Dermis blood vessel endothelial cell (primary cell): ENCODE data around the gene VPS39. TPM values are rescaled to one million over a fixed set of nuclear protein-coding genes. Genes with fewer than 3 reads are reported as not detected.
A peak's percentile ranks its signal among the peaks of the same experiment; 100 is the strongest.
"Not testable (repeated sequence)": the region's sequence is repeated elsewhere in the genome, so short reads cannot be mapped to it uniquely, and the experiment has no call there.

Experiments
- DNase-seq: peaks from one replicate; pipeline ENCODE4 v3.0.0; 2010
- total RNA-seq: library from RNA; depleted of rRNA; stranded (reverse); fragments of >200 nt; gene quantifications from 2 replicates; pipeline ENCODE4 v1.2.3, GENCODE V29; 2014

The VPS39 gene
- 47.0 and 53.4 TPM in 2 replicates for total RNA-seq

GRCh38 chr15:42207674-42208579, at the start of gene VPS39:
TSS of gene VPS39 (minus strand) at chr15:42208304. CDS start at chr15:42208153, 151 bp downstream.
- peak; percentile 93 for DNase-seq

- DNase-seq, result no peak
Measured at GRCh38 chr15:42253300-42253699, 45.2 kb upstream of the VPS39 start.

- DNase-seq, result no peak
Measured at GRCh38 chr15:42240823-42241222, 32.7 kb upstream of the VPS39 start.

GRCh38 chr15:42239528-42240182, 31.6 kb upstream of the VPS39 start:
- DNase-seq, result no peak

GRCh38 chr15:42233107-42233506, 25.0 kb upstream of the VPS39 start:
- no peak for DNase-seq

GRCh38 chr15:42232606-42233005, 24.5 kb upstream of the VPS39 start:
- DNase-seq, result no peak

- no peak for DNase-seq
Measured at GRCh38 chr15:42231088-42231487, 23.0 kb upstream of the VPS39 start.

GRCh38 chr15:42228981-42229380, 20.9 kb upstream of the VPS39 start:
- not testable (repeated sequence) for DNase-seq

- DNase-seq, result no peak
Measured at GRCh38 chr15:42228036-42228435, 19.9 kb upstream of the VPS39 start.

- no peak for DNase-seq
Measured at GRCh38 chr15:42226648-42227047, 18.5 kb upstream of the VPS39 start.

GRCh38 chr15:42220216-42220615, 12.1 kb upstream of the VPS39 start:
- DNase-seq, result peak; percentile 56

GRCh38 chr15:42218953-42219592, 11.0 kb upstream of the VPS39 start:
- DNase-seq, result no peak

GRCh38 chr15:42217568-42217967, 9.5 kb upstream of the VPS39 start:
- no peak for DNase-seq

GRCh38 chr15:42215913-42216829, 8.1 kb upstream of the VPS39 start:
- DNase-seq, result peak; percentile 40

- no peak for DNase-seq
Measured at GRCh38 chr15:42214600-42214999, 6.5 kb upstream of the VPS39 start.

- DNase-seq, result no peak
Measured at GRCh38 chr15:42213511-42213910, 5.4 kb upstream of the VPS39 start.

GRCh38 chr15:42210696-42211095, 2.6 kb upstream of the VPS39 start:
- no peak for DNase-seq

GRCh38 chr15:42206406-42206805, 1.7 kb downstream of the VPS39 start:
- DNase-seq, result no peak

GRCh38 chr15:42203891-42204290, 4.2 kb downstream of the VPS39 start:
- DNase-seq, result no peak

GRCh38 chr15:42202653-42203052, 5.5 kb downstream of the VPS39 start:
- DNase-seq, result no peak

- DNase-seq, result no peak
Measured at GRCh38 chr15:42201801-42202200, 6.3 kb downstream of the VPS39 start.

- no peak for DNase-seq
Measured at GRCh38 chr15:42199126-42199525, 9.0 kb downstream of the VPS39 start.
